ENCODE results near the gene TEX26. TPM values are rescaled to one million over a fixed set of nuclear protein-coding genes. Genes with fewer than 3 reads are reported as not detected.

TEX26 gene
- total and polyA plus RNA-seq, 4 donors: 0.67 to 6.2 (median 2.5) TPM; not detected in 1

GRCh38 chr13:30920162-30920909 lies 12.1 kb upstream of the TEX26 start:
- H3K27me3 ChIP-seq (ENCODE audit: control insufficient read depth in 3 of 3, insufficient read depth in 3 of 3, low read length in 2 of 3): no peaks in the 10 kb centered on the region
- TF ChIP-seq CTCF (IDR thresholded peaks at IDR 0.05; ENCODE audit: control extremely low read depth, extremely low read depth): no peak
- no peaks in the 10 kb centered on the region for H3K9me3 ChIP-seq (ENCODE audit: control insufficient read depth in 4 of 4, insufficient read depth in 3 of 4, low read length in 3 of 4)
- WGBS, 2 donors: 80 to 87% methylated on average over 5 of the region's 5 CpGs
- ATAC-seq (ENCODE audit: insufficient read depth, low FRiP score): no peak
- H3K36me3 ChIP-seq (ENCODE audit: control insufficient read depth in 4 of 4, insufficient read depth in 4 of 4, low read length in 4 of 4): no peaks in the 10 kb centered on the region
- H3K4me1 ChIP-seq (ENCODE audit: control insufficient read depth in 5 of 5, insufficient read depth in 5 of 5, low read length in 5 of 5): no peaks in the 10 kb centered on the region
- H3K9ac ChIP-seq (ENCODE audit: insufficient read depth in 1 of 2, low read length in 2 of 2): no peak overlapping the region
- no peak overlapping the region for H3K4me3 ChIP-seq
- H3K27ac ChIP-seq (ENCODE audit: low read depth in 1 of 2, low read length in 1 of 2): no peak overlapping the region
- no peak for DNase-seq

DNA sequence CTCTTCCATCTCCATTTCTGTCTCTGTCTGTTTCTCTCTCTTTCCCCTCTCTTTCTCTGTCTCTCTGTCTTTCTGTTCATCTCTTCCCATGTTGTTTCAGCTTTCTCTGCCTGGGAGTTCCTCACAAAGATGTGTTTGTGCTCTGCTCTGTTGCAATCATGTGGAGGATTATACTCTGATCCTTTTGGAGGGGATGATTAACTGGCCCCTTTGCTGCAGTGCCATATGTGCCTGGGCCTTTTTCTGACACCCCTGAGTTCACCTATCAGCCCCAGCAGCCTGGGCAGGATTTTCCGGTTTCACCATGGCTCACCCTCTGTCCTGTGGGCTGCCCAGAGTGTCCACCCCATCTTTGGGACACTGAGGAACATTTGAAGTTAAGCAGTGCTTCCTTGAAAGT lies 9.0 kb upstream of the TEX26 start:
- Histone ChIP-seq H3K27ac (ENCODE audit: low read depth in 1 of 2, low read length in 1 of 2) (no peak overlapping the region), H3K9ac (ENCODE audit: insufficient read depth in 1 of 2, low read length in 2 of 2) (no peak overlapping the region), H3K4me1 (ENCODE audit: control insufficient read depth in 5 of 5, insufficient read depth in 5 of 5, low read length in 5 of 5) (no peaks in the 10 kb centered on the region), H3K36me3 (ENCODE audit: control insufficient read depth in 4 of 4, insufficient read depth in 4 of 4, low read length in 4 of 4) (no peaks in the 10 kb centered on the region), H3K4me3 (no peak overlapping the region), H3K9me3 (ENCODE audit: control insufficient read depth in 4 of 4, insufficient read depth in 3 of 4, low read length in 3 of 4) (no peaks in the 10 kb centered on the region), H3K27me3 (ENCODE audit: control insufficient read depth in 3 of 3, insufficient read depth in 3 of 3, low read length in 2 of 3) (no peaks in the 10 kb centered on the region)
- 94 to 98% methylated on average over 1 of the region's 1 CpG for WGBS, 2 donors
- DNase-seq (no peak), ATAC-seq (ENCODE audit: insufficient read depth, low FRiP score) (no peak)
- no peak for TF ChIP-seq CTCF (IDR thresholded peaks at IDR 0.05; ENCODE audit: control extremely low read depth, extremely low read depth)

DNA sequence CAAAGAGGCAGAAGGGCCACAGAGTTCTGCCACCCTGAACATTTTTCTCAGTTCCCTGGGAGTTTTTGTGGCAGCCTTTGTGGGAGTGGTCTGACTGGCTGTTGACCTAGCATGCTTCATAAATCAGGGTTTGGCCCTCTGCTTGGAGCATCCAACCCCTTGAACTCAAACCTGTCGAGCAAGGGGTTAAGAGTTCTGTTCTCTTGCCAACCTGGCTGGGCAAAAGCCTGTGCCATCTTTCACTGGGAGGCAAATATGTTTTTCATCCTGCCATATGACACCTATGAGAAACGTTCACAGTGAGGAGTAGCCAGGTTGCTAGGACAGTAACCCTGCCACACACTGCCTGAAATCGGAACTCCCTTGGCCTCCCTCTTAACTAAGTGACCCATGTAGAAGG lies 7.7 kb upstream of the TEX26 start:
- WGBS, 2 donors: 78 to 83% methylated on average over 3 of the region's 3 CpGs
- no peak overlapping the region for H3K27ac ChIP-seq (ENCODE audit: low read depth in 1 of 2, low read length in 1 of 2)
- DNase-seq: no peak

More for the DNA sequence above, 7.7 kb upstream of the TEX26 start:
- Histone ChIP-seq H3K27me3 (ENCODE audit: control insufficient read depth in 3 of 3, insufficient read depth in 3 of 3, low read length in 2 of 3) (no peaks in the 10 kb centered on the region), H3K9ac (ENCODE audit: insufficient read depth in 1 of 2, low read length in 2 of 2) (no peak overlapping the region), H3K36me3 (ENCODE audit: control insufficient read depth in 4 of 4, insufficient read depth in 4 of 4, low read length in 4 of 4) (no peaks in the 10 kb centered on the region), H3K9me3 (ENCODE audit: control insufficient read depth in 4 of 4, insufficient read depth in 3 of 4, low read length in 3 of 4) (no peaks in the 10 kb centered on the region), H3K4me1 (ENCODE audit: control insufficient read depth in 5 of 5, insufficient read depth in 5 of 5, low read length in 5 of 5) (no peaks in the 10 kb centered on the region), H3K4me3 (no peak overlapping the region)
- no peak for ATAC-seq (ENCODE audit: insufficient read depth, low FRiP score)
- no peak for TF ChIP-seq CTCF (IDR thresholded peaks at IDR 0.05; ENCODE audit: control extremely low read depth, extremely low read depth)
